ENCODE measurements around the gene PLEKHM2. TPM values are rescaled to one million over a fixed set of nuclear protein-coding genes. Genes with fewer than 3 reads are reported as not detected.

The PLEKHM2 gene
- total and polyA plus RNA-seq, 2 experiments from 2014 or later = 31.8 to 43.1 TPM

GRCh38 chr1:15690317-15690716 is 6.2 kb downstream of the PLEKHM2 start:
- TF ChIP-seq EZH2 (IDR thresholded peaks at IDR 0.05; ENCODE audit: borderline replicate concordance) = no peak
- no peak for TF ChIP-seq EZH2phosphoT487 (IDR thresholded peaks at IDR 0.05; ENCODE audit: low read depth, severe bottlenecking, unreplicated experiment)
- no peak for TF ChIP-seq CTCF (IDR thresholded peaks at IDR 0.05; ENCODE audit: poor library complexity)
- Histone ChIP-seq H4K20me1 (ENCODE audit: insufficient read depth, poor library complexity, severe bottlenecking) (peaks cover 48% of the 10 kb centered on the region), H3K4me3 (no peak overlapping the region), H3K4me1 (ENCODE audit: insufficient read depth) (peaks cover 11% of the 10 kb centered on the region), H3K4me2 (no peak overlapping the region), H3K9me3 (ENCODE audit: low read depth) (no peaks in the 10 kb centered on the region), H3K79me2 (peaks cover 100% of the 10 kb centered on the region), H3K36me3 (replicated peaks; ENCODE audit: insufficient read depth, low read depth) (no peaks in the 10 kb centered on the region), H3K27me3 (no peaks in the 10 kb centered on the region), H3K9me2 (replicated peaks; ENCODE audit: insufficient read depth) (no peaks in the 10 kb centered on the region), H2AFZ (no peak overlapping the region), H3K27ac (no peak overlapping the region)
- 97% methylated on average over 6 of the region's 6 CpGs for WGBS (ENCODE audit: low lambda C conversion rate, missing lambda C conversion rate)
- DNase-seq (ENCODE audit: low spot score) = no peak

GRCh38 chr1:15691434-15692032 is 7.4 kb downstream of the PLEKHM2 start:
- Histone ChIP-seq H3K9me2 (replicated peaks; ENCODE audit: insufficient read depth) (no peaks in the 10 kb centered on the region), H3K9me3 (ENCODE audit: low read depth) (no peaks in the 10 kb centered on the region), H3K36me3 (replicated peaks; ENCODE audit: insufficient read depth, low read depth) (no peaks in the 10 kb centered on the region), H3K4me1 (ENCODE audit: insufficient read depth) (peaks cover 3% of the 10 kb centered on the region), H3K4me2 (no peak overlapping the region), H3K27ac (no peak overlapping the region), H4K20me1 (ENCODE audit: insufficient read depth, poor library complexity, severe bottlenecking) (peaks cover 38% of the 10 kb centered on the region), H3K79me2 (peaks cover 100% of the 10 kb centered on the region), H2AFZ (no peak overlapping the region), H3K4me3 (no peak overlapping the region), H3K27me3 (no peaks in the 10 kb centered on the region)
- no peak for DNase-seq (ENCODE audit: low spot score)
- TF ChIP-seq EZH2phosphoT487 (IDR thresholded peaks at IDR 0.05; ENCODE audit: low read depth, severe bottlenecking, unreplicated experiment) = no peak
- TF ChIP-seq CTCF (IDR thresholded peaks at IDR 0.05; ENCODE audit: poor library complexity) = no peak
- no peak for TF ChIP-seq EZH2 (IDR thresholded peaks at IDR 0.05; ENCODE audit: borderline replicate concordance)
- WGBS (ENCODE audit: low lambda C conversion rate, missing lambda C conversion rate) = 64% methylated on average over 11 of the region's 11 CpGs

- Histone ChIP-seq H2AFZ (no peak overlapping the region), H3K27me3 (no peaks in the 10 kb centered on the region), H3K79me2 (peaks cover 100% of the 10 kb centered on the region), H3K4me1 (ENCODE audit: insufficient read depth) (peaks cover 3% of the 10 kb centered on the region), H3K4me3 (no peak overlapping the region), H3K9me2 (replicated peaks; ENCODE audit: insufficient read depth) (no peaks in the 10 kb centered on the region), H3K9me3 (ENCODE audit: low read depth) (no peaks in the 10 kb centered on the region), H3K36me3 (replicated peaks; ENCODE audit: insufficient read depth, low read depth) (no peaks in the 10 kb centered on the region), H3K4me2 (no peak overlapping the region), H4K20me1 (ENCODE audit: insufficient read depth, poor library complexity, severe bottlenecking) (peaks cover 36% of the 10 kb centered on the region), H3K27ac (no peak overlapping the region)
- DNase-seq (ENCODE audit: low spot score) = no peak
- TF ChIP-seq CTCF (IDR thresholded peaks at IDR 0.05; ENCODE audit: poor library complexity) (no peak), EZH2 (IDR thresholded peaks at IDR 0.05; ENCODE audit: borderline replicate concordance) (no peak), EZH2phosphoT487 (IDR thresholded peaks at IDR 0.05; ENCODE audit: low read depth, severe bottlenecking, unreplicated experiment) (no peak)
- 85% methylated on average over 5 of the region's 5 CpGs for WGBS (ENCODE audit: low lambda C conversion rate, missing lambda C conversion rate)
These were observed 8.1 kb downstream of the PLEKHM2 start for GRCh38 chr1:15692121-15692682.

All from hepatocyte (in vitro differentiated cells).